ENCODE results near the gene DCTD. TPM values are rescaled to one million over a fixed set of nuclear protein-coding genes. Genes with fewer than 3 reads are reported as not detected.
"Not testable (repeated sequence)": the region's sequence is repeated elsewhere in the genome, so short reads cannot be mapped to it uniquely, and the experiment has no call there.

The DCTD gene
- polyA plus RNA-seq, 1 experiment: 151 TPM

GRCh38 chr4:182906786-182907185, 10.4 kb downstream of the DCTD start:
- no peak for DNase-seq (ENCODE audit: low read depth)
- Histone ChIP-seq H3K36me3 (ENCODE audit: control insufficient read depth, insufficient read depth, low read length) (peaks cover 30% of the 10 kb centered on the region), H3K4me3 (ENCODE audit: low read depth, low read length) (no peak overlapping the region), H3K27me3 (ENCODE audit: control insufficient read depth, insufficient read depth, low read length) (no peaks in the 10 kb centered on the region)
- TF ChIP-seq, protein P1, sequence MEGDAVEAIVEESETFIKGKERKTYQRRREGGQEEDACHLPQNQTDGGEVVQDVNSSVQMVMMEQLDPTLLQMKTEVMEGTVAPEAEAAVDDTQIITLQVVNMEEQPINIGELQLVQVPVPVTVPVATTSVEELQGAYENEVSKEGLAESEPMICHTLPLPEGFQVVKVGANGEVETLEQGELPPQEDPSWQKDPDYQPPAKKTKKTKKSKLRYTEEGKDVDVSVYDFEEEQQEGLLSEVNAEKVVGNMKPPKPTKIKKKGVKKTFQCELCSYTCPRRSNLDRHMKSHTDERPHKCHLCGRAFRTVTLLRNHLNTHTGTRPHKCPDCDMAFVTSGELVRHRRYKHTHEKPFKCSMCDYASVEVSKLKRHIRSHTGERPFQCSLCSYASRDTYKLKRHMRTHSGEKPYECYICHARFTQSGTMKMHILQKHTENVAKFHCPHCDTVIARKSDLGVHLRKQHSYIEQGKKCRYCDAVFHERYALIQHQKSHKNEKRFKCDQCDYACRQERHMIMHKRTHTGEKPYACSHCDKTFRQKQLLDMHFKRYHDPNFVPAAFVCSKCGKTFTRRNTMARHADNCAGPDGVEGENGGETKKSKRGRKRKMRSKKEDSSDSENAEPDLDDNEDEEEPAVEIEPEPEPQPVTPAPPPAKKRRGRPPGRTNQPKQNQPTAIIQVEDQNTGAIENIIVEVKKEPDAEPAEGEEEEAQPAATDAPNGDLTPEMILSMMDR (IDR thresholded peaks at IDR 0.05; ENCODE audit: insufficient read depth, low read depth, low read length): no peak
- CTCF ChIA-PET: interaction anchor here (1.2 kb wide), 1 partner anchor 10 kb away, joined by 3 read pairs; no protein-coding TSS in a partner anchor
- POLR2A ChIA-PET: no interaction called here

- TF ChIP-seq, protein P1 (IDR thresholded peaks at IDR 0.05; ENCODE audit: insufficient read depth, low read depth, low read length): no peak
- no peak for DNase-seq (ENCODE audit: low read depth)
- Histone ChIP-seq H3K4me3 (ENCODE audit: low read depth, low read length) (no peak overlapping the region), H3K36me3 (ENCODE audit: control insufficient read depth, insufficient read depth, low read length) (peaks cover 30% of the 10 kb centered on the region), H3K27me3 (ENCODE audit: control insufficient read depth, insufficient read depth, low read length) (no peaks in the 10 kb centered on the region)
- ChIA-PET CTCF (no interaction called here), POLR2A (interaction anchor here (0.6 kb wide), 1 partner anchor 9 kb away, joined by 3 read pairs; no protein-coding TSS in a partner anchor)
These were observed 12.1 kb downstream of the DCTD start for GRCh38 chr4:182905038-182905437.

DNA sequence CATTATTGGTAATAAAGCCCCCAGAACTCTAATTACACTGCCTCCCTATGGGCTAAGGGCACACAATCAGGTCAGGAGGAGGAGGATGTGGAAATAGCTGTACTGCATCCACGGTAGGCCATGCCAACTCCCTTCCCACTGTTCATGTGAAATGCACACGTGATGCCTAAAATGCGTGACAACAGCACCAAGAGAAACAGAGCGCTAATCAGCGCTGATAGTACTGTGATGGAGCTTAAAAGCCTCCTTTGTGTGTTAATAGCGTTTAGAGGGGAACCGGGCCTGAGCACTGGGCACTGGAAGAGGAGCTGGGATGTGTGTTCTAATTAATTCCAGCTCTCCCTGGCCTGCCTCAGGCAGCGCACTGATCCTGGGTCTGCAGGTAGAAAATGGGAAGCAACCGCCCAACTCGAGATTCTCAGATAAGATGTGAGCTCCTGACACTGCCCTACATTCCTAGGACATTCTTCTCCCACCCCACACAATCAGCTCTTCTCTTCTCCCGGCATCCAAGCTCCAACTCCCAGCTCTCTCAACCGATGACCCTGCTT, 12.9 kb downstream of the DCTD start:
- H3K27me3 ChIP-seq (ENCODE audit: control insufficient read depth, insufficient read depth, low read length): no peaks in the 10 kb centered on the region
- no peak for DNase-seq (ENCODE audit: low read depth)
- no peak overlapping the region for H3K4me3 ChIP-seq (ENCODE audit: low read depth, low read length)
- POLR2A ChIA-PET: no interaction called here
- peaks cover 29% of the 10 kb centered on the region for H3K36me3 ChIP-seq (ENCODE audit: control insufficient read depth, insufficient read depth, low read length)
- TF ChIP-seq, protein P1 (IDR thresholded peaks at IDR 0.05; ENCODE audit: insufficient read depth, low read depth, low read length): no peak
- CTCF ChIA-PET: no interaction called here

DNA sequence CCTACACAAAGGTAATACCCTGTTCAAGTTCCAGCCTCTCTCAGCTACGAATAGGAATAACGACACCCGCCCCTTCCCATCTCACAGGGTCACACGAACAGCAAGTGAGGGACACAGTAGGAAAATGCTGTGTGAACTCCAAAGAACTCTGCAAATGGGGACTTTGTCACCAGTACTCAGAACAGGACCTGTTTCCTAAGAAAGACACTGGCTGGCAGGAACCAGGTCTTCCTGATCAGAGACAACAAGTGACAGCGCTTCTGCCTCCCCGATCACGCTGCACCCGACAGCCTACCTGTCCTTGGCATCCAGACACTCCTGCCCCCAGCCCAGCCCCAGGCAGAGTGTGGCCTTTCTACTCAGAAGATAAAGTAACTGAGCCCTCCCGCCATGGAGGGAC, 14.2 kb downstream of the DCTD start:
- DNase-seq (ENCODE audit: low read depth): no peak

GRCh38 chr4:182901337-182901736, 15.8 kb downstream of the DCTD start:
- Histone ChIP-seq H3K27me3 (ENCODE audit: control insufficient read depth, insufficient read depth, low read length) (no peaks in the 10 kb centered on the region), H3K4me3 (ENCODE audit: low read depth, low read length) (no peak overlapping the region), H3K36me3 (ENCODE audit: control insufficient read depth, insufficient read depth, low read length) (peaks cover 32% of the 10 kb centered on the region)
- POLR2A ChIA-PET: no interaction called here
- TF ChIP-seq, protein P1 (IDR thresholded peaks at IDR 0.05; ENCODE audit: insufficient read depth, low read depth, low read length): no peak
- CTCF ChIA-PET: interaction anchor here (1.1 kb wide), 1 partner anchor 24 kb away, joined by 3 read pairs; no protein-coding TSS in a partner anchor
- no peak for DNase-seq (ENCODE audit: low read depth)

More for the DNA sequence above, 14.2 kb downstream of the DCTD start:
- CTCF ChIA-PET: interaction anchor here (1.4 kb wide), 1 partner anchor 9 kb away, joined by 3 read pairs; no protein-coding TSS in a partner anchor
- no peaks in the 10 kb centered on the region for H3K27me3 ChIP-seq (ENCODE audit: control insufficient read depth, insufficient read depth, low read length)
- TF ChIP-seq, protein P1 (IDR thresholded peaks at IDR 0.05; ENCODE audit: insufficient read depth, low read depth, low read length): no peak
- POLR2A ChIA-PET: no interaction called here
- H3K4me3 ChIP-seq (ENCODE audit: low read depth, low read length): no peak overlapping the region
- H3K36me3 ChIP-seq (ENCODE audit: control insufficient read depth, insufficient read depth, low read length): peaks cover 31% of the 10 kb centered on the region

GRCh38 chr4:182900021-182900420, 17.2 kb downstream of the DCTD start:
- peaks cover 31% of the 10 kb centered on the region for H3K36me3 ChIP-seq (ENCODE audit: control insufficient read depth, insufficient read depth, low read length)
- DNase-seq (ENCODE audit: low read depth); H3K4me3 ChIP-seq (ENCODE audit: low read depth, low read length); H3K27me3 ChIP-seq (ENCODE audit: control insufficient read depth, insufficient read depth, low read length); POLR2A ChIA-PET: not testable (repeated sequence)
- CTCF ChIA-PET: interaction anchor here (0.6 kb wide), 2 partner anchors 257 to 507 kb away, joined by 3 read pairs; no protein-coding TSS in a partner anchor
